ENCODE measurements around the gene ERVFRD-1. TPM values are rescaled to one million over a fixed set of nuclear protein-coding genes. Genes with fewer than 3 reads are reported as not detected.

ERVFRD-1 gene
- total and polyA plus RNA-seq, 2 donors (not counting 3 experiments of a cell fraction or from before 2014, with no cell fraction given), result not detected

DNA sequence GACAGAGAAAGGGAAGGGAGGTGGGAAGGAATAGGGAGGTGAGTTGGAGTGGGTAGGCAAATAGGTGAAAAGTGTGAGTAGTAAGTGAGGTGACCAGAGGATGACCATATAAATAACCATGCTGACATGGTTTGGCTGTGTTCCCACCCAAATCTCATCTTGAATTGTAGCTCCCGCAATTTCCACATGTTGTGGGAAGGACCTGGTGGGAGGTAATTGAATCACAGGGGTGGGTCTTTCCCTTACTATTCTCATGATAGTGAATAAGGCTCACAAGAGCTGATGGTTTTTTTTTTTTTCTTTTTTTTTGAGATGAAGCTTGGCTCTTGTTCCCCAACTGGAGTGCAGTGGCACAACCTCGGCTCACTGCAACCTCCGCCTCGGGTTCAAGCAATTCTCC is 39.4 kb downstream of the ERVFRD-1 start:
- Histone ChIP-seq H3K9ac (replicated peaks; ENCODE audit: extremely low read depth, insufficient read depth, low read length) (no peak overlapping the region), H3K27me3 (ENCODE audit: control insufficient read depth in 2 of 2, insufficient read depth in 2 of 2, low read length in 2 of 2) (peaks cover 0 to 1% of the 10 kb centered on the region in 2 experiments), H3K79me2 (ENCODE audit: control insufficient read depth, insufficient read depth, low read length) (no peaks in the 10 kb centered on the region), H3K4me2 (ENCODE audit: insufficient read depth, low read length) (no peak overlapping the region), H3K27ac (ENCODE audit: insufficient read depth, low read depth, low read length) (no peak overlapping the region), H3K9me1 (replicated peaks; ENCODE audit: control insufficient read depth, extremely low read depth, insufficient read depth, low read length) (no peaks in the 10 kb centered on the region), H3K9me3 (replicated peaks; ENCODE audit: control insufficient read depth, insufficient read depth, low read length) (no peaks in the 10 kb centered on the region), H2AFZ (ENCODE audit: low read depth, low read length) (no peak overlapping the region), H3K36me3 (ENCODE audit: control insufficient read depth in 2 of 2, extremely low read depth in 1 of 2, insufficient read depth in 2 of 2, low read length in 2 of 2) (no peaks in the 10 kb centered on the region), H4K20me1 (replicated peaks; ENCODE audit: control insufficient read depth, extremely low read depth, insufficient read depth, low read length) (no peaks in the 10 kb centered on the region), H3K4me1 (ENCODE audit: control insufficient read depth, extremely low read depth, insufficient read depth, low read length) (no peaks in the 10 kb centered on the region), H3K4me3 (replicated peaks in 1 of 3; ENCODE audit: insufficient read depth in 1 of 3, low read depth in 1 of 3, low read length in 3 of 3) (no peak overlapping the region)
- CTCF ChIA-PET, result interaction anchor here (1.3 to 2.3 kb wide), 3 partner anchors 118 to 594 kb away, joined by 3 to 9 read pairs (median 5); no protein-coding TSS in a partner anchor
- POLR2A ChIA-PET, result no interaction called here
- FAIRE-seq, result no peak
- dilution Hi-C loops (cut with MboI; ENCODE audit: extremely low pct_ligation_motif_present, low sequenced_read_pairs) (no loop called here), intact Hi-C loops (cut with micrococcal nuclease) (no loop called here)
- TF ChIP-seq FOS (IDR thresholded peaks at IDR 0.05; ENCODE audit: borderline replicate concordance, insufficient read depth, low read length) (no peak), JUN (IDR thresholded peaks at IDR 0.05; ENCODE audit: borderline replicate concordance, insufficient read depth, insufficient read length, low read depth) (no peak), POLR2A (IDR thresholded peaks at IDR 0.05; ENCODE audit: low read depth, low read length) (no peak), EZH2 (IDR thresholded peaks at IDR 0.05; ENCODE audit: borderline replicate concordance, low read depth, low read length, severe bottlenecking) (no peak), POLR2AphosphoS5 (IDR thresholded peaks at IDR 0.05; ENCODE audit: insufficient read depth, low read depth, low read length) (no peak), GATA2 (IDR thresholded peaks at IDR 0.05; ENCODE audit: insufficient read depth, insufficient read length, low read depth, low read length) (no peak), MYC (IDR thresholded peaks at IDR 0.05; ENCODE audit: low read depth, low read length) (no peak)
- TF ChIP-seq, protein P1, sequence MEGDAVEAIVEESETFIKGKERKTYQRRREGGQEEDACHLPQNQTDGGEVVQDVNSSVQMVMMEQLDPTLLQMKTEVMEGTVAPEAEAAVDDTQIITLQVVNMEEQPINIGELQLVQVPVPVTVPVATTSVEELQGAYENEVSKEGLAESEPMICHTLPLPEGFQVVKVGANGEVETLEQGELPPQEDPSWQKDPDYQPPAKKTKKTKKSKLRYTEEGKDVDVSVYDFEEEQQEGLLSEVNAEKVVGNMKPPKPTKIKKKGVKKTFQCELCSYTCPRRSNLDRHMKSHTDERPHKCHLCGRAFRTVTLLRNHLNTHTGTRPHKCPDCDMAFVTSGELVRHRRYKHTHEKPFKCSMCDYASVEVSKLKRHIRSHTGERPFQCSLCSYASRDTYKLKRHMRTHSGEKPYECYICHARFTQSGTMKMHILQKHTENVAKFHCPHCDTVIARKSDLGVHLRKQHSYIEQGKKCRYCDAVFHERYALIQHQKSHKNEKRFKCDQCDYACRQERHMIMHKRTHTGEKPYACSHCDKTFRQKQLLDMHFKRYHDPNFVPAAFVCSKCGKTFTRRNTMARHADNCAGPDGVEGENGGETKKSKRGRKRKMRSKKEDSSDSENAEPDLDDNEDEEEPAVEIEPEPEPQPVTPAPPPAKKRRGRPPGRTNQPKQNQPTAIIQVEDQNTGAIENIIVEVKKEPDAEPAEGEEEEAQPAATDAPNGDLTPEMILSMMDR (IDR thresholded peaks at IDR 0.05; ENCODE audit: extremely low read depth in 1 of 2, insufficient read depth in 1 of 2, low read depth in 1 of 2, low read length in 2 of 2), result no peak
- TF ChIP-seq, protein P2, sequence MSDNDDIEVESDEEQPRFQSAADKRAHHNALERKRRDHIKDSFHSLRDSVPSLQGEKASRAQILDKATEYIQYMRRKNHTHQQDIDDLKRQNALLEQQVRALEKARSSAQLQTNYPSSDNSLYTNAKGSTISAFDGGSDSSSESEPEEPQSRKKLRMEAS (IDR thresholded peaks at IDR 0.05; ENCODE audit: insufficient read depth, insufficient read length), result no peak
- no TSS peak for BruUV-seq (replicated peaks)
- DNase-seq (ENCODE audit: low read depth, low spot score), result no peak
